K562 (cell line): ENCODE data around the gene RNF141. TPM values are rescaled to one million over a fixed set of nuclear protein-coding genes. Genes with fewer than 3 reads are reported as not detected.

Experiments
- ATAC-seq: fragments of 200-7000 bp; cut with Tn5 transposase; 3 replicates; pipeline ENCODE4 v1.9.1; 2020; ENCODE audit warnings: moderate library complexity
- BruUV-seq: library from RNA; stranded (reverse); fragments of 400-500 nt; replicated peaks from 2 replicates; lab custom pipeline; 2021; lab: Mats Ljungman, UMichigan
- CTCF ChIA-PET: fragments of 300-600 bp; formaldehyde crosslinking; extraction: SDS; loops from one replicate; lab custom pipeline; 2021; ENCODE audit warnings: low intra/inter-chr PET ratio; lab: Yijun Ruan, JAX
- POLR2A ChIA-PET: fragments of 300-600, 350-650 bp; sonication (Branson Sonifier 250); formaldehyde crosslinking; extraction: SDS; loops from one replicate; lab custom pipeline; 2021; ENCODE audit warnings: antibody characterized with exemption, inconsistent platforms; lab: Yijun Ruan, JAX
- DNase-seq, 4 experiments: peaks; one replicate each; pipeline versions ENCODE4 v3.0.0 to v3.0.0-alpha.2; 2011 to 2018; ENCODE audit warnings: low spot score in 3 of 4, mixed read lengths in 3 of 4; ENCODE audit errors: extremely low read depth in 1 of 4
- FAIRE-seq: peaks from 2 replicates; lab custom pipeline; 2011; peaks lifted over from hg19 to GRCh38; lab: Jason Lieb, UNC
- H2AFZ ChIP-seq: 2 replicates; pipeline ENCODE4 v1.6.0; 2011; ENCODE audit warnings: low read depth, low read length, control low read depth, inconsistent platforms
- H3K27ac ChIP-seq: fragments of 200-600 bp; 3 replicates; pipeline ENCODE4 v1.8.0; 2011; ENCODE audit warnings: low read depth, mild to moderate bottlenecking, control low read depth, inconsistent platforms, low read length, moderate library complexity, mixed read lengths; ENCODE audit errors: extremely low read depth
- H3K27me3 ChIP-seq, 2 experiments: fragments of 300-600 bp in 1 of 2; 2 replicates in 1 of 2; 3 replicates in 1 of 2; pipeline versions ENCODE4 v1.6.0 to v1.8.0; 2011; ENCODE audit warnings: inconsistent platforms in 2 of 2, low read length in 2 of 2, mild to moderate bottlenecking in 1 of 2, mixed read lengths in 1 of 2, moderate library complexity in 1 of 2; ENCODE audit not compliant: control insufficient read depth in 2 of 2, insufficient read depth in 2 of 2
- H3K36me3 ChIP-seq: fragments of 300-600 bp; 3 replicates; pipeline ENCODE4 v1.8.0; 2011; ENCODE audit warnings: mild to moderate bottlenecking, low read length, inconsistent platforms; ENCODE audit not compliant: control insufficient read depth, insufficient read depth
- H3K4me1 ChIP-seq, 2 experiments: fragments of 200-600 bp in 1 of 2; replicated peaks in 1 of 2; 2 replicates in 1 of 2; 3 replicates in 1 of 2; pipeline versions ENCODE4 v1.5.1 to v1.8.0; 2011; ENCODE audit warnings: inconsistent platforms in 2 of 2, low read length in 2 of 2, mild to moderate bottlenecking in 1 of 2, mixed read lengths in 1 of 2, moderate library complexity in 1 of 2; ENCODE audit not compliant: control insufficient read depth in 2 of 2, insufficient read depth in 2 of 2
- H3K4me2 ChIP-seq: 2 replicates; pipeline ENCODE4 v1.6.1; 2011; ENCODE audit warnings: low read length, control low read depth, inconsistent platforms, mixed read lengths; ENCODE audit not compliant: insufficient read depth
- H3K4me3 ChIP-seq: fragments of 200-600 bp; sonication (generic), shearing (Covaris generic); 2 replicates; pipeline ENCODE4 v1.5.1; 2016; ENCODE audit warnings: control low read depth, inconsistent platforms
- H3K79me2 ChIP-seq: fragments of 200-600 bp; 3 replicates; pipeline ENCODE4 v1.8.0; 2011; ENCODE audit warnings: low read length, inconsistent platforms; ENCODE audit not compliant: control insufficient read depth, insufficient read depth
- H3K9ac ChIP-seq, 2 experiments: 2 replicates each; pipeline versions ENCODE4 v1.6.0 to v1.6.1; 2011; ENCODE audit warnings: low read depth in 2 of 2, low read length in 2 of 2, control low read depth in 1 of 2, inconsistent platforms in 1 of 2, mild to moderate bottlenecking in 1 of 2, mixed read lengths in 1 of 2; ENCODE audit not compliant: insufficient read depth in 1 of 2
- H3K9me1 ChIP-seq: one replicate; pipeline ENCODE4 v1.6.0; 2011; ENCODE audit warnings: inconsistent platforms, mild to moderate bottlenecking, low read length, moderate library complexity; ENCODE audit not compliant: control insufficient read depth, insufficient read depth
- H3K9me3 ChIP-seq: replicated peaks from 2 replicates; pipeline ENCODE4 v1.5.1; 2011; ENCODE audit warnings: low read depth, low read length, inconsistent platforms; ENCODE audit not compliant: control insufficient read depth, insufficient read depth
- H4K20me1 ChIP-seq: replicated peaks from 2 replicates; pipeline ENCODE4 v1.6.1; 2011; ENCODE audit warnings: low read length, inconsistent platforms, mixed read lengths; ENCODE audit not compliant: control insufficient read depth, insufficient read depth
- ARHGAP35 ChIP-seq: fragments of 450-650 bp; IDR thresholded peaks from 2 replicates; pipeline ENCODE4 v1.6.1; 2018; ENCODE audit not compliant: partially characterized antibody
- BMI1 ChIP-seq: fragments of 150-350 bp; IDR thresholded peaks from 2 replicates; pipeline ENCODE4 v1.6.1; 2014; ENCODE audit warnings: low read length
- CTBP1 ChIP-seq: fragments of 450-650 bp; IDR thresholded peaks from 2 replicates; pipeline ENCODE4 v1.6.1; 2016; ENCODE audit warnings: borderline replicate concordance
- HBP1 ChIP-seq: fragments of 450-650 bp; formaldehyde crosslinking; IDR thresholded peaks from 2 replicates; pipeline ENCODE4 v1.4.0; 2022; ENCODE audit warnings: missing genetic modification characterization
- MBD2 ChIP-seq: sonication (generic); IDR thresholded peaks from 2 replicates; pipeline ENCODE4 v1.6.1; 2016; ENCODE audit warnings: low read depth, borderline replicate concordance
- MTA1 ChIP-seq: fragments of 450-650 bp; IDR thresholded peaks from 2 replicates; pipeline ENCODE4 v1.6.1; 2017; ENCODE audit warnings: borderline replicate concordance
- MYC ChIP-seq, 2 experiments: fragments of 250-450 bp in 1 of 2; sonication (Bioruptor Pico) in 1 of 2; IDR thresholded peaks; 2 replicates each; pipeline versions ENCODE4 v1.5.1 to v1.6.1; 2012 to 2021; ENCODE audit warnings: low read depth in 2 of 2, borderline replicate concordance in 1 of 2, improper control_type of control experiment in 1 of 2, low read length in 1 of 2, mild to moderate bottlenecking in 1 of 2, moderate library complexity in 1 of 2
- NCOA1 ChIP-seq: fragments of 450-650 bp; IDR thresholded peaks from 2 replicates; pipeline ENCODE4 v1.6.1; 2016; ENCODE audit warnings: low read depth
- PHTF2 ChIP-seq: fragments of 250-450 bp; sonication (Bioruptor Pico); IDR thresholded peaks from 2 replicates; pipeline ENCODE4 v1.5.0; 2021; ENCODE audit warnings: mild to moderate bottlenecking
- SMAD3 ChIP-seq: fragments of 450-650 bp; formaldehyde crosslinking; conservative IDR thresholded peaks from 2 replicates; pipeline ENCODE4 v1.4.0; 2020; ENCODE audit warnings: mild to moderate bottlenecking
- ZBTB1 ChIP-seq: sonication (generic); formaldehyde crosslinking; IDR thresholded peaks from 2 replicates; pipeline ENCODE4 v1.8.1; 2023; ENCODE audit warnings: missing genetic modification reagents, low read depth, mild to moderate bottlenecking, borderline replicate concordance
- WGBS: fragments of 100-300 bp; shearing (Covaris generic); methylation state at CpG from one replicate; pipeline ENCODE4 v1.1.6; 2016; ENCODE audit warnings: low coverage, mixed read lengths; ENCODE audit not compliant: insufficient coverage; ENCODE audit errors: missing lambda C conversion rate; 5-methylcytosine and 5-hydroxymethylcytosine counted together
- in situ Hi-C: fragments of 300-500 bp; cut with MboI; formaldehyde crosslinking; loops from 4 replicates; pipeline ENCODE4 v1.15.0; 2018; ENCODE audit warnings: inconsistent platforms, mixed read lengths
- intact Hi-C: fragments of 100-400 bp; cut with micrococcal nuclease; formaldehyde crosslinking; loops from 2 replicates; pipeline ENCODE4 v1.14.2; 2022
- polyA plus RNA-seq, 8 experiments: library from polyadenylated mRNA; depleted of rRNA in 4 of 8; stranded (reverse) in 5 of 8; unstranded in 3 of 8; fragments of >200 nt; fragmentation: Nextera tagmentation in 2 of 8; fragmentation: Illumina TruSeq in 1 of 8; extraction: Ambion mirVana in 2 of 8; extraction: Trizol in 1 of 8; gene quantifications; 2 replicates each; pipeline versions ENCODE4 v1.2.1 to v1.2.3, GENCODE V29; 2011 to 2014; ENCODE audit warnings: inconsistent platforms in 1 of 8, missing spikeins in 1 of 8
- total RNA-seq, 7 experiments: library from RNA; depleted of rRNA in 6 of 7; stranded (reverse); fragments of >200 nt in 6 of 7; fragmentation: Illumina TruSeq in 2 of 7; extraction: Trizol in 2 of 7; gene quantifications; 2 replicates each; pipeline versions ENCODE4 v1.2.1 to v1.2.3, GENCODE V29; 2011 to 2021; ENCODE audit warnings: low replicate concordance in 1 of 7

RNF141 gene
- total and polyA plus RNA-seq, 9 of the 15 experiments (the other 6 are each of a cell fraction or from before 2014, with no cell fraction given) = 9.7 to 51.9 (median 18.9) TPM

- no peaks in the 10 kb centered on the region for H3K27me3 ChIP-seq
- peaks cover 6 to 11% of the 10 kb centered on the region in 2 experiments; a peak in 4 of 5 replicates for H3K4me1 ChIP-seq
- WGBS = 74% methylated on average over 14 of the region's 14 CpGs
- H3K79me2 ChIP-seq = peaks cover 15% of the 10 kb centered on the region
- POLR2A ChIA-PET = no interaction called here
- intact Hi-C loops = no loop called here
- H3K4me3 ChIP-seq = no peak overlapping the region
- TF ChIP-seq NCOA1 (no peak), PHTF2 (CRISPR knock-in tag) (no peak), CTBP1 (no peak), BMI1 (no peak), MTA1 (no peak), ZBTB1 (CRISPR knock-in tag) (no peak), MBD2 (no peak), ARHGAP35 (no peak), MYC (IDR thresholded peaks at IDR 0.05; ENCODE audit: low read depth, low read length) (no peak), MYC (CRISPR knock-in tag; IDR thresholded peaks at IDR 0.05; ENCODE audit: borderline replicate concordance, low read depth) (no peak), HBP1 (CRISPR knock-in tag) (no peak), SMAD3 (CRISPR knock-in tag) (no peak)
- in situ Hi-C loops = no loop called here
- H3K9me1 ChIP-seq = no peaks in the 10 kb centered on the region
- H3K9ac ChIP-seq = no peak overlapping the region
- no peaks in the 10 kb centered on the region for H3K9me3 ChIP-seq
- no TSS peak for BruUV-seq
- CTCF ChIA-PET = no interaction called here
- H3K36me3 ChIP-seq = no peaks in the 10 kb centered on the region
- FAIRE-seq (no peak), ATAC-seq (no peak), DNase-seq (no peak)
- H3K27ac ChIP-seq = no peak overlapping the region
- H3K4me2 ChIP-seq = no peak overlapping the region
- no peaks in the 10 kb centered on the region for H4K20me1 ChIP-seq
- no peak overlapping the region for H2AFZ ChIP-seq
Measured at GRCh38 chr11:10543782-10544181, 2.8 kb upstream of the RNF141 start.
